ENCODE measurements around the gene ABCC1. TPM values are rescaled to one million over a fixed set of nuclear protein-coding genes. Genes with fewer than 3 reads are reported as not detected.

The ABCC1 gene
- total RNA-seq, 1 donor from 2014 or later: 49.8 TPM

DNA sequence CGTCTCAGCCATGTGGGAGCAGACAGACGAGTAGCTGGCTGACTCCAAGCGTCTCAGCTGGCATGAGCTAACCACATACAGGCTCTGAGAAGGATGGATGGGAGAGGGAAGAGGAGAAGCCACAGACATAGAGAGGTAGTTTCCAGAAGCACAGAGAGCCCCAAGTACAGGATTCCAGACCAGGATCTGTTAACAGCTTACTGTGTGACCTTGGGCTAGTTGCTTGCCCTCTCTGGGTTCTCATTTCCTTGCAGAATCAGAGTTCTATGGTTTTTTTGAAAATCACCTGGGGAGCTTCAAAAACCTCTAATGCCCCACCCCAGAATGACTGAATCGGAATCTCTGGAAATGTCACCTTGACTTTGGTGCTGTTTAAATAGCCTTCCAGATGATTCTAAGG is 213.7 kb downstream of the ABCC1 start:
- TF ChIP-seq, protein P1, sequence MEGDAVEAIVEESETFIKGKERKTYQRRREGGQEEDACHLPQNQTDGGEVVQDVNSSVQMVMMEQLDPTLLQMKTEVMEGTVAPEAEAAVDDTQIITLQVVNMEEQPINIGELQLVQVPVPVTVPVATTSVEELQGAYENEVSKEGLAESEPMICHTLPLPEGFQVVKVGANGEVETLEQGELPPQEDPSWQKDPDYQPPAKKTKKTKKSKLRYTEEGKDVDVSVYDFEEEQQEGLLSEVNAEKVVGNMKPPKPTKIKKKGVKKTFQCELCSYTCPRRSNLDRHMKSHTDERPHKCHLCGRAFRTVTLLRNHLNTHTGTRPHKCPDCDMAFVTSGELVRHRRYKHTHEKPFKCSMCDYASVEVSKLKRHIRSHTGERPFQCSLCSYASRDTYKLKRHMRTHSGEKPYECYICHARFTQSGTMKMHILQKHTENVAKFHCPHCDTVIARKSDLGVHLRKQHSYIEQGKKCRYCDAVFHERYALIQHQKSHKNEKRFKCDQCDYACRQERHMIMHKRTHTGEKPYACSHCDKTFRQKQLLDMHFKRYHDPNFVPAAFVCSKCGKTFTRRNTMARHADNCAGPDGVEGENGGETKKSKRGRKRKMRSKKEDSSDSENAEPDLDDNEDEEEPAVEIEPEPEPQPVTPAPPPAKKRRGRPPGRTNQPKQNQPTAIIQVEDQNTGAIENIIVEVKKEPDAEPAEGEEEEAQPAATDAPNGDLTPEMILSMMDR (IDR thresholded peaks at IDR 0.05): no peak
- DNase-seq (no peak), ATAC-seq (ENCODE audit: low read depth) (no peak)
- ChIA-PET CTCF (no interaction called here), POLR2A (no interaction called here)
- Mint-ChIP-seq H3K9me3 (peaks cover 12% of the 10 kb centered on the region), H3K27me3 (peaks cover 10% of the 10 kb centered on the region), H3K27ac (no peak overlapping the region), H3K4me3 (no peak overlapping the region), H3K36me3 (ENCODE audit: low read depth) (peaks cover 5% of the 10 kb centered on the region), H3K4me1 (no peaks in the 10 kb centered on the region)
- intact Hi-C loops (cut with micrococcal nuclease): no loop called here

DNA sequence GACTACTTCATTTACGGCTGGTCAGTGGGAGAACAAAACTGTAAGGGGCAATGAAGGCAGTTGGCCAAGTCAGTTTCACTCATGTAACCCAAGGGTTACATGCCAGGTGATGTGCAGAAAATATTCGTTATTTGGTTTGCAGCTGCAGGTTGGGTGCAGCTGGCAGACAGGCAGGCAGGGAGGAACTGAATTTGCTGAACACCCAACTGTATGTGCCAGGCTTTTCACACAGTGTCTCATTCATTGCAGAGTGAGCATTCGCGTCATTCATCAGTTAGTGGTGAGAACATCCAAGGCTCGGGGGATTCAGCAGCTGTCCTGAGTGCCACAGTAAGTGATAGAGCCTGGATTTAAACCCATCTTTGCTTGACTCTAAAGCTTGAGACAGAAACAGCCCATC is 214.2 kb downstream of the ABCC1 start:
- Mint-ChIP-seq H3K36me3 (ENCODE audit: low read depth) (peaks cover 5% of the 10 kb centered on the region), H3K27me3 (peaks cover 12% of the 10 kb centered on the region), H3K9me3 (peaks cover 7% of the 10 kb centered on the region), H3K27ac (no peak overlapping the region), H3K4me1 (no peaks in the 10 kb centered on the region), H3K4me3 (no peak overlapping the region)
- intact Hi-C loops (cut with micrococcal nuclease): no loop called here
- DNase-seq: no peak
- POLR2A ChIA-PET: no interaction called here
- ATAC-seq (ENCODE audit: low read depth): no peak
- TF ChIP-seq, protein P1 (IDR thresholded peaks at IDR 0.05): no peak
- CTCF ChIA-PET: no interaction called here

- ChIA-PET POLR2A (no interaction called here), CTCF (no interaction called here)
- Mint-ChIP-seq H3K27me3 (peaks cover 12% of the 10 kb centered on the region), H3K4me1 (no peaks in the 10 kb centered on the region), H3K4me3 (no peak overlapping the region), H3K9me3 (peaks cover 2% of the 10 kb centered on the region), H3K36me3 (ENCODE audit: low read depth) (peaks cover 5% of the 10 kb centered on the region), H3K27ac (no peak overlapping the region)
- TF ChIP-seq, protein P1 (IDR thresholded peaks at IDR 0.05): no peak
- intact Hi-C loops (cut with micrococcal nuclease): no loop called here
- no peak for ATAC-seq (ENCODE audit: low read depth)
- DNase-seq: no peak
Observed at GRCh38 chr16:16164243-16164642, 214.8 kb downstream of the ABCC1 start.

DNA sequence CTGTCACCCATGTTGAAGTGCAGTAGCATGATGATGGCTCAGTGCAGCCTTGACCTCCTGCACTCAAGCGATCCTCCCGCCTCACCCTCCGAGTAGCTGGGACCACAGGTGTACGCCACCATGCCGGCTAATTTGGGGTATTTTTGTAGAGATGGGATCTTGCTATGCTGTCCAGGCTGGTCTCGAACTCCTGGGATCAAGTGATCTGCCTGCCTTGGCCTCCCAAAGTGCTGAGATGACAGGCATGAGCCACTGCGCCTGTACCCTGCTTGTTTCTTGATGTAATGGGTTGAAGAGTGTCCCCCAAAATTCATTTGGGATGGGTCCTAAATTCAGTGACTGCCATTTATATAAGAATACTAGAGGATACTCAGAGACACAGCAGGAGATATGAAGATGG is 216.7 kb downstream of the ABCC1 start:
- CTCF ChIA-PET: no interaction called here
- Mint-ChIP-seq H3K4me1 (no peaks in the 10 kb centered on the region), H3K27ac (no peak overlapping the region), H3K36me3 (ENCODE audit: low read depth) (peaks cover under 1% of the 10 kb centered on the region), H3K27me3 (peaks cover 11% of the 10 kb centered on the region), H3K4me3 (no peak overlapping the region), H3K9me3 (peaks cover 2% of the 10 kb centered on the region)
- POLR2A ChIA-PET: no interaction called here
- TF ChIP-seq, protein P1 (IDR thresholded peaks at IDR 0.05): no peak
- no peak for ATAC-seq (ENCODE audit: low read depth)
- intact Hi-C loops (cut with micrococcal nuclease): no loop called here
- DNase-seq: no peak

DNA sequence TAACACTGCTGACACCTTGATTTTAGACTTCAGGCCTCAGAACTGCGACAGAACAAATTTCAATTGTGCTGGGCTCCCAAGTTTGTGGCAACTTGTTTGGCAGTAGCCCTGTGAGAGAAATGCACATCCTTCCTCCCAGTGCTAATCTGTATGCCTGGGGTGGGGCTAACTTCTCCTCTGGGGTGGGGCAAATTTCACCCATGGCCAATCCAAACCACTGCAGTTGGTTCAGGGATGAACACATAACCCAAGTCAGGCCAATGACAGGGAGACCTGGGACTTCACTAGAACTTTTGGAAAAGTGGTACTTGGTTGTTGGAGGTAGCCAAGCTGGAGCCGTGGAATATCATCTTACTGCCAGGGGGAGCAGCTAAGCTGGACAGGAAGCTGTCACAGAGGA is 217.5 kb downstream of the ABCC1 start:
- DNase-seq: no peak
- peaks cover 2% of the 10 kb centered on the region for H3K9me3 Mint-ChIP-seq
- peaks cover 6% of the 10 kb centered on the region for H3K27me3 Mint-ChIP-seq
- H3K4me1 Mint-ChIP-seq: no peaks in the 10 kb centered on the region
- no peak overlapping the region for H3K27ac Mint-ChIP-seq
- no peak overlapping the region for H3K4me3 Mint-ChIP-seq
- POLR2A ChIA-PET: no interaction called here
- CTCF ChIA-PET: no interaction called here
- intact Hi-C loops (cut with micrococcal nuclease): no loop called here
- TF ChIP-seq, protein P1 (IDR thresholded peaks at IDR 0.05): no peak
- no peaks in the 10 kb centered on the region for H3K36me3 Mint-ChIP-seq (ENCODE audit: low read depth)
- ATAC-seq (ENCODE audit: low read depth): no peak

Data from activated B cell treated with CpG ODN at 0.5 μM for 24 hours (primary cell).